ENCODE measurements around the gene ZSWIM8. TPM values are rescaled to one million over a fixed set of nuclear protein-coding genes. Genes with fewer than 3 reads are reported as not detected.

Gene ZSWIM8
- polyA plus RNA-seq, 3 donors, result 7.8 to 150 (median 19.2) TPM

DNA sequence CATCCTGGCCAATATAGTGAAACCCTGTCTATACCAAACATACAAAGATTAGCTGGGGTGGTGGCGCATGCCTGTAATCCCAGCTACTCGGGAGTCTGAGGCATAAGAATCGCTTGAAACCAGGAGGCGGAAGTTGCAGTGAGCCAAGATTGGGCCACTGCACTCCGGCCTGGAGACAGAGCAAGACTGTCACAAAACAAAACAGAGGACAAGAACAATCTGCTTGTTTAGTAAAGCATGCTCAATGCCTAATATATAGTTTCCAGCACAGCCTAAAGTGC, 43.0 kb upstream of the ZSWIM8 start:
- no peak overlapping the region for H3K4me3 ChIP-seq (replicated peaks in 1 of 3; ENCODE audit: low read depth in 2 of 3, low read length in 3 of 3)
- H3K9me3 Mint-ChIP-seq, result peaks cover 0 to 2% (median 0%) of the 10 kb centered on the region in 7 donors
- no peaks in the 10 kb centered on the region for H3K9me3 ChIP-seq (replicated peaks in 1 of 2; ENCODE audit: control insufficient read depth in 1 of 2, insufficient read depth in 1 of 2, low read length in 2 of 2)
- peaks cover 25% of the 10 kb centered on the region for H3K4me1 Mint-ChIP-seq
- intact Hi-C loops (cut with micrococcal nuclease), result loop anchor here (5.0 kb wide), 2 partner anchors 40 to 45 kb away; partner anchors contain the start of genes CHCHD1 (in 1 of the 2) and ZSWIM8 (in 1 of the 2)
- no peak overlapping the region for H3K27ac Mint-ChIP-seq
- TF ChIP-seq CTCF (IDR thresholded peaks at IDR 0.05), result no peak
- no peaks in the 10 kb centered on the region for H3K27me3 ChIP-seq (ENCODE audit: control insufficient read depth in 2 of 2, insufficient read depth in 2 of 2, low read length in 2 of 2)
- H3K27ac ChIP-seq (ENCODE audit: low read depth in 1 of 2, low read length in 2 of 2), result no peak overlapping the region
- peaks cover 11% of the 10 kb centered on the region for H4K20me1 ChIP-seq (ENCODE audit: insufficient read depth, low read length)
- no peak overlapping the region for H3K4me2 ChIP-seq (replicated peaks; ENCODE audit: extremely low read depth, low read length, poor library complexity, severe bottlenecking)
- H3K79me2 ChIP-seq (ENCODE audit: insufficient read depth, low read length), result peaks cover 48% of the 10 kb centered on the region
- DNase-seq, result no peak
- peaks cover 14 to 46% of the 10 kb centered on the region in 2 donors for H3K36me3 Mint-ChIP-seq
- H3K27me3 Mint-ChIP-seq (ENCODE audit: low read depth in 3 of 3), result no peaks in the 10 kb centered on the region
- H3K36me3 ChIP-seq (replicated peaks in 1 of 2; ENCODE audit: control insufficient read depth in 1 of 2, insufficient read depth in 2 of 2, low read length in 2 of 2), result peaks cover 9 to 18% of the 10 kb centered on the region in 2 donors
- no peak overlapping the region for H2AFZ ChIP-seq (ENCODE audit: insufficient read depth, low read depth, low read length, poor library complexity, severe bottlenecking)
- no peak overlapping the region for H3K4me3 Mint-ChIP-seq
- H3K4me1 ChIP-seq (ENCODE audit: control insufficient read depth in 1 of 2, insufficient read depth in 2 of 2, low read length in 2 of 2), result peaks cover 21 to 27% of the 10 kb centered on the region in 2 donors
- no peak overlapping the region for H3K9ac ChIP-seq (ENCODE audit: insufficient read depth, low read length, poor library complexity, severe bottlenecking)
- whole genome bisulfite sequencing (ENCODE audit: insufficient coverage), result 90% methylated on average over 4 of the region's 5 CpGs

- Histone ChIP-seq H3K4me1 (ENCODE audit: control insufficient read depth in 1 of 2, insufficient read depth in 2 of 2, low read length in 2 of 2) (peaks cover 21 to 27% of the 10 kb centered on the region in 2 donors), H3K9ac (ENCODE audit: insufficient read depth, low read length, poor library complexity, severe bottlenecking) (peak overlapping the region; percentile 90), H3K4me2 (replicated peaks; ENCODE audit: extremely low read depth, low read length, poor library complexity, severe bottlenecking) (peak overlapping the region; percentile 75), H3K9me3 (replicated peaks in 1 of 2; ENCODE audit: control insufficient read depth in 1 of 2, insufficient read depth in 1 of 2, low read length in 2 of 2) (no peaks in the 10 kb centered on the region), H3K79me2 (ENCODE audit: insufficient read depth, low read length) (peaks cover 58% of the 10 kb centered on the region), H3K27me3 (ENCODE audit: control insufficient read depth in 2 of 2, insufficient read depth in 2 of 2, low read length in 2 of 2) (no peaks in the 10 kb centered on the region), H3K4me3 (replicated peaks in 1 of 3; ENCODE audit: low read depth in 2 of 3, low read length in 3 of 3) (peak overlapping the region; percentile 72 to 94 (median 93)), H3K27ac (ENCODE audit: low read depth in 1 of 2, low read length in 2 of 2) (peak overlapping the region; percentile 91 to 95), H3K36me3 (replicated peaks in 1 of 2; ENCODE audit: control insufficient read depth in 1 of 2, insufficient read depth in 2 of 2, low read length in 2 of 2) (peaks cover 9 to 21% of the 10 kb centered on the region in 2 donors), H4K20me1 (ENCODE audit: insufficient read depth, low read length) (peaks cover 11% of the 10 kb centered on the region), H2AFZ (ENCODE audit: insufficient read depth, low read depth, low read length, poor library complexity, severe bottlenecking) (peak overlapping the region; percentile 95)
- Mint-ChIP-seq H3K4me3 (peak overlapping the region; percentile 99), H3K4me1 (peaks cover 25% of the 10 kb centered on the region), H3K27me3 (ENCODE audit: low read depth in 3 of 3) (no peaks in the 10 kb centered on the region), H3K27ac (peak overlapping the region; percentile 99 to 100 (median 100)), H3K36me3 (peaks cover 13 to 46% of the 10 kb centered on the region in 2 donors), H3K9me3 (peaks cover 0 to 2% (median 0%) of the 10 kb centered on the region in 7 donors)
- no peak for DNase-seq
- intact Hi-C loops (cut with micrococcal nuclease), result loop anchor here (5.0 kb wide), 2 partner anchors 39 to 44 kb away; partner anchors contain the start of genes CHCHD1 (in 1 of the 2) and ZSWIM8 (in 1 of the 2)
- no peak for TF ChIP-seq CTCF (IDR thresholded peaks at IDR 0.05)
- no CpG with 5 or more reads among the region's 6 CpGs for WGBS (ENCODE audit: insufficient coverage)
Observed at GRCh38 chr10:73743327-73743904, 42.0 kb upstream of the ZSWIM8 start.
